Thyroid gland (tissue), 4 donors: ENCODE measurements around the gene LIG3. TPM values are rescaled to one million over a fixed set of nuclear protein-coding genes. Genes with fewer than 3 reads are reported as not detected.

Experiments used
- DNase-seq, 2 donors: peaks; one replicate each; pipeline ENCODE4 v3.0.0-alpha.2; 2019
- H3K27ac ChIP-seq, 3 donors: fragments of 200-600 bp; sonication (generic); 1 replicate in 2 of 3; 2 replicates in 1 of 3; pipeline ENCODE4 v1.5.1; 2016 to 2019; ENCODE audit warnings: mild to moderate bottlenecking in 1 of 3, moderate library complexity in 1 of 3
- H3K27me3 ChIP-seq: fragments of 200-600 bp; sonication (generic); one replicate; pipeline ENCODE4 v1.5.1; 2019
- H3K36me3 ChIP-seq, 2 donors: fragments of 200-600 bp; sonication (generic); one replicate each; pipeline ENCODE4 v1.5.1; 2016 to 2019
- H3K4me1 ChIP-seq, 2 donors: fragments of 200-600 bp; sonication (generic); one replicate each; pipeline ENCODE4 v1.5.1; 2017 to 2019
- H3K4me3 ChIP-seq, 3 donors: fragments of 200-600 bp; sonication (generic); replicated peaks in 1 of 3; 1 replicate in 2 of 3; 2 replicates in 1 of 3; pipeline ENCODE4 v1.5.1; 2016; ENCODE audit warnings: mild to moderate bottlenecking in 1 of 3
- H3K9me3 ChIP-seq: fragments of 200-600 bp; sonication (generic); one replicate; pipeline ENCODE4 v1.5.1; 2017
- POLR2A ChIP-seq, 2 donors: fragments of 450-650 bp; IDR thresholded peaks; one replicate each; pipeline ENCODE4 v1.6.1; 2017; ENCODE audit warnings: antibody characterized with exemption in 2 of 2, mild to moderate bottlenecking in 2 of 2, moderate library complexity in 1 of 2
- WGBS, 2 donors: methylation state at CpG; one replicate each; pipeline ENCODE4 v1.1.5; 2017; 5-methylcytosine and 5-hydroxymethylcytosine counted together
- intact Hi-C: fragments of 100-400 bp; cut with DNase I; formaldehyde crosslinking; loops from one replicate; pipeline ENCODE4 v1.15.1; 2023
- total RNA-seq, 4 donors: library from RNA; depleted of rRNA; stranded (reverse); fragments of >200 nt; gene quantifications; one replicate each; pipeline ENCODE4 v1.2.3, GENCODE V29; 2016
- TF ChIP-seq, protein P1 (sequence below), 6 experiments: fragments of 200-600 bp in 3 of 6; fragments of 450-650 bp in 3 of 6; sonication (generic) in 3 of 6; IDR thresholded peaks; one replicate each; pipeline ENCODE4 v1.5.1; 2016 to 2019; ENCODE audit warnings: antibody characterized with exemption in 6 of 6, mild to moderate bottlenecking in 2 of 6, inconsistent platforms in 1 of 6, moderate library complexity in 1 of 6

Gene LIG3
- total RNA-seq, 4 donors from 2014 or later: 34.5 to 103 (median 46.7) TPM

DNA sequence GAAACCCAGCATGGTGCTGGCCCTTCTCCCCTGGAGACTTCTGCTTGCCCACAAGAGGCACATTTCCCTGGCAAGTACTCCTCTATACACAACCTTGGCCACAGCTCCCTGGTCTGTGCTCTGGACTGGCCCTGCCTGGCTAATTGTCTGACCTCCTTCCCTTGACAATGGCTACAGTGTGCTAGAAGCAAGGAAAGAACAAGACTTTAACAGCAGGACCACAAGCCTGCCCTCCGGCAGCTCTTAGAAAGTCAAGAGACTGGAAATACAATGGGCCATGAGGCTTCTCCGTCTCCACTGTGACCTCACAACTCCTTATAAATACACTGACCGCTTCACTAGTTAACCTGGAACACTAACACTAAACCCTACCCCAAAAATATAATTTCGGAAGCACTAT, 36.7 kb downstream of the LIG3 start:
- DNase-seq: peak; percentile 80 to 83
- Histone ChIP-seq H3K27me3 (no peaks in the 10 kb centered on the region), H3K36me3 (peaks cover 10 to 15% of the 10 kb centered on the region in 2 donors), H3K4me1 (peaks cover 58 to 67% of the 10 kb centered on the region in 2 donors), H3K27ac (peak overlapping the region; percentile 90 to 98 (median 93)), H3K9me3 (no peaks in the 10 kb centered on the region), H3K4me3 (no peak overlapping the region)
- TF ChIP-seq POLR2A (IDR thresholded peaks at IDR 0.05): peak in 1 of 2 donors; percentile 70
- TF ChIP-seq, protein P1, sequence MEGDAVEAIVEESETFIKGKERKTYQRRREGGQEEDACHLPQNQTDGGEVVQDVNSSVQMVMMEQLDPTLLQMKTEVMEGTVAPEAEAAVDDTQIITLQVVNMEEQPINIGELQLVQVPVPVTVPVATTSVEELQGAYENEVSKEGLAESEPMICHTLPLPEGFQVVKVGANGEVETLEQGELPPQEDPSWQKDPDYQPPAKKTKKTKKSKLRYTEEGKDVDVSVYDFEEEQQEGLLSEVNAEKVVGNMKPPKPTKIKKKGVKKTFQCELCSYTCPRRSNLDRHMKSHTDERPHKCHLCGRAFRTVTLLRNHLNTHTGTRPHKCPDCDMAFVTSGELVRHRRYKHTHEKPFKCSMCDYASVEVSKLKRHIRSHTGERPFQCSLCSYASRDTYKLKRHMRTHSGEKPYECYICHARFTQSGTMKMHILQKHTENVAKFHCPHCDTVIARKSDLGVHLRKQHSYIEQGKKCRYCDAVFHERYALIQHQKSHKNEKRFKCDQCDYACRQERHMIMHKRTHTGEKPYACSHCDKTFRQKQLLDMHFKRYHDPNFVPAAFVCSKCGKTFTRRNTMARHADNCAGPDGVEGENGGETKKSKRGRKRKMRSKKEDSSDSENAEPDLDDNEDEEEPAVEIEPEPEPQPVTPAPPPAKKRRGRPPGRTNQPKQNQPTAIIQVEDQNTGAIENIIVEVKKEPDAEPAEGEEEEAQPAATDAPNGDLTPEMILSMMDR (IDR thresholded peaks at IDR 0.05): no peak
- WGBS, 2 donors: 47 to 56% methylated on average over 4 of the region's 4 CpGs
- intact Hi-C loops: no loop called here

DNA sequence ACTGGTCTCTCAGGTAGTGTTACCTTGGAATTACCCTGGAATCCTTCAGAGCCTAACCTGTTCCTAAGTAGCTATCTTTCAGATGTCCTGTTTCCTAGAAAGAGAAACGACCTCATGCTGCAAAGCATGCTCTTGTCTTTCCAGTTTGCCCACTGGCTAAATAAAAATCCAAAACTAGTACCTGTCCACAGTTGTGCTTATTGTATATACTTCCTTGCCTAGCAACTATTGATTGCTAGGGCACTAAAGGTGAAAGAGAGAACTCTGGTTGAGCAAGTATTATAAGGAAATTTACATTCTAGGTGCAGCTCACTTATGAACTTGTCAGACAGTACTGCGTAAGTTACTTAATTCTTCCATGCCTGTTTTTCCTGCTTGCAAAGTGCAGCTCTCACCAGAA, 38.5 kb downstream of the LIG3 start:
- DNase-seq: no peak
- H3K9me3 ChIP-seq: no peaks in the 10 kb centered on the region
- intact Hi-C loops: no loop called here
- TF ChIP-seq POLR2A (IDR thresholded peaks at IDR 0.05): no peak
- TF ChIP-seq, protein P1 (IDR thresholded peaks at IDR 0.05): no peak
- H3K36me3 ChIP-seq: peaks cover 7 to 13% of the 10 kb centered on the region in 2 donors
- H3K27me3 ChIP-seq: no peaks in the 10 kb centered on the region
- WGBS, 2 donors: 66 to 80% methylated on average over 2 of the region's 2 CpGs
- H3K4me1 ChIP-seq: peaks cover 74 to 84% of the 10 kb centered on the region in 2 donors
- peak overlapping the region; percentile 90 to 98 (median 93) for H3K27ac ChIP-seq
- no peak overlapping the region for H3K4me3 ChIP-seq

DNA sequence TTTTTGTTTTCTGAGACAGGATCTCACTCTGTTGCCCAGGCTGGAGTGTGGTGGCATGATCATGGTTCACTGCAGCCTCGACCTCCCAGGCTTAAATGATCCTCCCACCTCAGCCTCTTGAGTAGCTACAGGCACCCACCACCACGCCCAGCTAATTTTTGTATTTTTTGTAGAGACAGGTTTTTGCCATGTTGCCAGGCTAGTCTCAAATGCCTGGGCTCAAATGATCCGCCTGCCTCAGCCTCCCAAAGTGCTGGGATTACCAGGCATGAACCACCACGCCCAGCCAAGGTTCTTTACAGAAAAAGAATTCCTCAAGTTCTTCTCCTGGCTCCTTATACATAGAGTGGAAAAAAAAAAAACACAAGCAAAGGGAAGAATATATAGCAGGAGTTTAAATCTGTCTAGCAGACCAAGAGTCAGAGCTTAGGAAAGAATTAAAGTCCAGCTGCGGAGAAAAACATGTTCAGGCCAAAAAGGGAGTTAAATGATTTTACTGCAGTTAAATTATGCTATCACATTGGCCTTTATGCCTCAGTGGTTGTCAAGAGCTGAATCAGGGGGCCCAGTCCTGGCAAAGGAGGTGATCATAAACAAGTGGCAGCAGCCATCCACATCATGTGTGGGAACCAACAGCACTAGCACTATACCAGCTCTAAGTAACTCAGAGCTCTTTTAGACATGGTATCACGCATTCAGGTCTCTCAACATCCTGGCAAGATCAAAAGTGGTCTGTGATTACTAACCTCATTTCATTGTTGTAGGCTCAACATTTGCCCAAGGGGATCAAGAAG, 39.3 kb downstream of the LIG3 start:
- Histone ChIP-seq H3K27ac (peak overlapping the region; percentile 90 to 98 (median 93)), H3K27me3 (no peaks in the 10 kb centered on the region), H3K9me3 (no peaks in the 10 kb centered on the region), H3K4me3 (no peak overlapping the region), H3K36me3 (peaks cover 4 to 13% of the 10 kb centered on the region in 2 donors), H3K4me1 (peaks cover 78 to 91% of the 10 kb centered on the region in 2 donors)
- TF ChIP-seq, protein P1 (IDR thresholded peaks at IDR 0.05): no peak
- peak in 1 of 2 donors; percentile 59 for TF ChIP-seq POLR2A (IDR thresholded peaks at IDR 0.05)
- 44 to 50% methylated on average over 6 of the region's 6 CpGs for WGBS, 2 donors
- peak; percentile 67 to 72 for DNase-seq
- intact Hi-C loops: no loop called here

DNA sequence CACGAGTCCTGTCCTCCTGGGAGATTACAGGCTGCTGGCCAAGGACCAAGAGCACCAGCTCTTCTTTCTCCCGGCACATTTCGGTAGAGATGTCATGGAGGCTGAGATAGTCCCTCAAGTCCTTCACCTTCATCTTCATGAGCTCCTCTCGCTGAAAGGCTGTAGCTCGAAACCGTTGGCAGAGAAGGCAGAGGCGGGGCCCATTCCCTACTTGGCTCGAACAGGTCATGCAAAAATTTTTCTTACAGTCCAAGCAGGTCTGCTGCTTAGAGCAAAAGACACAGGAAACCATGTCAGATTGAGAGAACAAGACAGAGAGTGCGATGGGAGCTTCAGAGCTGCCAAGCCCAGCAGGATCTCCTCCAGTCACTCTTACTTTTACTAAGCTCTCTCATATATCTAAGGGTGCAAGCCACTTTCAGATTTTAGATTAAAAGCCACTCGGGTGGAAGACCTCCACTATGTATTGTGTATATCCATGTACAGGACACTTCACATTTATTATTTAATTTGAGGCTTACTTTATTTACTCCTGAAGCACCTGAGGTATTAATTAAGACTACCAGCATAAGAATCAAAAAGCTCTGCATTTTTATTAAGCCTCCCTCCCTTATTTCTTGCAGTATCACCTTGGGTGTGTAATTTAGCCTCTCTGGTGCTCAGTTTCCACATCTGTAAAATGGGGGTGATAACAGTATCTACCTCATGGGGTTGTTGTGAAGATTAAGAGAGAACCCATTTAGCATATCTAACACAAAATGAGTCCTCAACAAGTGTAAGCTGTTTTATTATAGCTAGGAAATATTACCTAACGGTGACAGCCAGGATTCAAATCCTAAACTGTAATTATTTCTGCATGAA, 41.4 kb downstream of the LIG3 start:
- intact Hi-C loops: no loop called here
- Histone ChIP-seq H3K4me3 (no peak overlapping the region), H3K27me3 (no peaks in the 10 kb centered on the region), H3K4me1 (peaks cover 81 to 94% of the 10 kb centered on the region in 2 donors), H3K9me3 (no peaks in the 10 kb centered on the region), H3K27ac (peak overlapping the region; percentile 90 to 98 (median 93)), H3K36me3 (peaks cover 4 to 6% of the 10 kb centered on the region in 2 donors)
- peak; percentile 73 to 84 for DNase-seq
- TF ChIP-seq, protein P1 (IDR thresholded peaks at IDR 0.05): no peak
- TF ChIP-seq POLR2A (IDR thresholded peaks at IDR 0.05): peak in 1 of 2 donors; percentile 69
- 49 to 66% methylated on average over 8 to 11 of the region's 11 CpGs for WGBS, 2 donors
